A673 (cell line): ENCODE measurements around the gene SND1. TPM values are rescaled to one million over a fixed set of nuclear protein-coding genes. Genes with fewer than 3 reads are reported as not detected.

Source experiments
- BruUV-seq: library from RNA; stranded (reverse); fragments of 400-500 nt; replicated peaks from 2 replicates; lab custom pipeline; 2021; lab: Mats Ljungman, UMichigan
- CTCF ChIA-PET: fragments of 300-600 bp; sonication (Branson Sonifier 250); formaldehyde crosslinking; loops from one replicate; lab custom pipeline; 2022; ENCODE audit warnings: antibody characterized with exemption; lab: Charles Lee
- POLR2A ChIA-PET: fragments of 300-600 bp; sonication (Branson Sonifier 250); formaldehyde crosslinking; loops from one replicate; lab custom pipeline; 2022; ENCODE audit warnings: antibody characterized with exemption; ENCODE audit not compliant: low non-redundant PET; lab: Charles Lee
- DNase-seq: peaks from one replicate; pipeline ENCODE4 v3.0.0-alpha.2; 2015; ENCODE audit warnings: low spot score
- H3K27ac ChIP-seq: fragments of 200-600 bp; sonication (generic); 2 replicates; pipeline ENCODE4 v1.5.1; 2016; ENCODE audit warnings: mixed run types, low read depth, mild to moderate bottlenecking, mixed read lengths, antibody characterized with exemption, low read length; ENCODE audit not compliant: poor library complexity, severe bottlenecking
- H3K27me3 ChIP-seq: fragments of 200-600 bp; sonication (generic); replicated peaks from 2 replicates; pipeline ENCODE4 v1.6.1; 2017; ENCODE audit warnings: mixed run types, low read depth, mild to moderate bottlenecking, mixed read lengths, antibody characterized with exemption, low read length; ENCODE audit not compliant: insufficient read depth, poor library complexity
- H3K36me3 ChIP-seq: fragments of 200-600 bp; sonication (generic); 2 replicates; pipeline ENCODE4 v1.6.1; 2016; ENCODE audit warnings: mixed run types, mild to moderate bottlenecking, mixed read lengths, antibody characterized with exemption, low read length; ENCODE audit not compliant: insufficient read depth, poor library complexity, severe bottlenecking
- H3K4me1 ChIP-seq: fragments of 200-600 bp; sonication (generic); 2 replicates; pipeline ENCODE4 v1.6.1; 2017; ENCODE audit warnings: mixed run types, mild to moderate bottlenecking, mixed read lengths, antibody characterized with exemption, low read length; ENCODE audit not compliant: insufficient read depth, poor library complexity, severe bottlenecking
- H3K4me3 ChIP-seq: fragments of 200-600 bp; sonication (generic); 2 replicates; pipeline ENCODE4 v1.5.1; 2016; ENCODE audit warnings: low read depth, mixed run types, mild to moderate bottlenecking, mixed read lengths, low read length; ENCODE audit not compliant: poor library complexity, severe bottlenecking
- H3K9me3 ChIP-seq: fragments of 200-600 bp; sonication (generic); 2 replicates; pipeline ENCODE4 v1.6.1; 2016; ENCODE audit warnings: mixed run types, low read depth, mild to moderate bottlenecking, mixed read lengths, antibody characterized with exemption, low read length; ENCODE audit not compliant: poor library complexity, severe bottlenecking
- CTCF ChIP-seq: fragments of 300-800, 200-600 bp; sonication (generic); conservative IDR thresholded peaks from 2 replicates; pipeline ENCODE4 v1.5.1; 2017; ENCODE audit warnings: low read depth, mild to moderate bottlenecking, antibody characterized with exemption, low read length, moderate library complexity, mixed read lengths
- EZH2 ChIP-seq: fragments of 200-600 bp; sonication (generic); IDR thresholded peaks from 2 replicates; pipeline ENCODE4 v1.6.1; 2017; ENCODE audit warnings: borderline replicate concordance, low read depth, mild to moderate bottlenecking, mixed read lengths, antibody characterized with exemption, low read length; ENCODE audit not compliant: poor library complexity, severe bottlenecking
- intact Hi-C: fragments of 100-400 bp; cut with micrococcal nuclease; formaldehyde crosslinking; loops from one replicate; pipeline ENCODE4 v1.10.0; 2022; ENCODE audit not compliant: unreplicated experiment
- total RNA-seq: library from RNA; stranded (reverse); gene quantifications from 2 replicates; pipeline ENCODE4 v1.2.3, GENCODE V29; 2021

The SND1 gene
- total RNA-seq, 1 experiment from 2014 or later, result 177 TPM

DNA sequence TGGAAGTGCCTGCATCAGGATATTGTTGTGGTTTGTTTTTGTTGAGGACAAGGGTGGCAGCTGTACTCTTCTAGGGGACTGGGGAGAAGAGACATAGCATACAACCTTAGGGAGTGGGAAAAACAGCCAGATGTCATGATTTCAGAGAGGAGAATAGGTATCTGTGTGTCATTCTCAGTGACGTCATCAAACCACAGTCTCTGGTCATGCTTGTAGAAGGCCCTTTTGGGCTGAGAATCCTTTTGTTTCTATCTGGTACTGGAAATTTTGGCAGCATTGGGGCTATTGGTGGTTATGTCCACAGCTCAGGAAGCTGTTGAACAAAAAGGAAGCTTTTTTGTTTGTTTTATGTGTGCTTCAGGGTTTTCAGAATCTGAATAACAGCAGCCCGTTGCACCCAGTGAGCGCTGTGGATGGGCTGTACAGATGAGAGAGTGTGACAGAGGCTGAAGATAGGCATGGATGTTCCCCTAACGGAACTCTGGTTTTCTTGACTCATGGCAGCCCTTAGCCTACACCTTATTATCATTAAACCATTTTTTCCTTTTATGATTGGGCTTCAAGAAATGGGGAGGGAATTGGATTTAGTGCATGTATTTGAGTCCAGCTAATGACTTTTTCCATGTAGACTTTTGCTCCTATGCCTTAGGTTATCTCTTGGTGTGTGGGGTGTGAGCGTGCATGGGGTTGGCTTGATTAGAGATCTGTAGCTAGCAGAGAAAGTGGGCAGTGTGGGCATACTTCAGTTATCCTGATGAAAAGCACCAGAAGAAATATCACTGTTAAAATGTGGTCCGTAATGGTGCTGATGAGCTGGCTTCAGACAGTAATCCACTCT lies 65.7 kb downstream of the SND1 start:
- Histone ChIP-seq H3K36me3 (peaks cover 26% of the 10 kb centered on the region), H3K4me1 (no peaks in the 10 kb centered on the region), H3K27ac (no peak overlapping the region), H3K27me3 (no peaks in the 10 kb centered on the region), H3K4me3 (no peak overlapping the region), H3K9me3 (no peaks in the 10 kb centered on the region)
- TF ChIP-seq EZH2 (no peak), CTCF (no peak)
- intact Hi-C loops, result no loop called here
- ChIA-PET POLR2A (interaction anchor here (0.6 kb wide), 1 partner anchor 802 kb away, joined by 3 read pairs; no protein-coding TSS in a partner anchor), CTCF (interaction anchor here (0.7 kb wide), 1 partner anchor 9 kb away, joined by 3 read pairs; no protein-coding TSS in a partner anchor)
- no peak for DNase-seq
- no TSS peak for BruUV-seq

GRCh38 chr7:127718340-127718679 lies 66.3 kb downstream of the SND1 start:
- TF ChIP-seq CTCF (no peak), EZH2 (no peak)
- CTCF ChIA-PET, result interaction anchor here (0.7 kb wide), 1 partner anchor 10 kb away, joined by 3 read pairs; no protein-coding TSS in a partner anchor
- Histone ChIP-seq H3K27ac (no peak overlapping the region), H3K4me1 (no peaks in the 10 kb centered on the region), H3K9me3 (no peaks in the 10 kb centered on the region), H3K36me3 (peaks cover 26% of the 10 kb centered on the region), H3K27me3 (no peaks in the 10 kb centered on the region), H3K4me3 (no peak overlapping the region)
- no peak for DNase-seq
- BruUV-seq, result no TSS peak
- intact Hi-C loops, result no loop called here
- POLR2A ChIA-PET, result interaction anchor here (0.6 kb wide), 1 partner anchor 802 kb away, joined by 3 read pairs; no protein-coding TSS in a partner anchor

DNA sequence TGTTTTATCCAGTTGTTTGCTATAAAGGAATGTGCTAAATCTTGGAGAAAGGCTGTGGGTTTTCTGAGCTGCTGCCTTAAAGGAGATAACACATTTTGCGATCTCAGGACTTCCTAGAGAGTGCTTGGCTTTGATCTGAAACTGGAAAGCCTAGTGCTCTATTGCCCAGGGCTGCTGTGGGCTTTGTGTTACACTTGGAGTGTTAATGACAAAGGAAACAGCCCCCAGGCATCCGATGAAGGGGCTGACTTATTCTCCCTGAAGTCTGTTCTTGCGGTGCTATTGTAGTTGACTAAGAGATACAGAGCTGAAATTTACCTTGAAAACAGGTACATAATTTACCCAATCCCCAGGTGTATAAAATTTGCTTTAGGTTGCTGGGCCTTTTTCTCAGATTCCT lies 74.5 kb downstream of the SND1 start:
- Histone ChIP-seq H3K9me3 (no peaks in the 10 kb centered on the region), H3K27me3 (no peaks in the 10 kb centered on the region), H3K4me3 (no peak overlapping the region), H3K27ac (no peak overlapping the region), H3K4me1 (no peaks in the 10 kb centered on the region), H3K36me3 (peaks cover 19% of the 10 kb centered on the region)
- TF ChIP-seq CTCF (no peak), EZH2 (no peak)
- ChIA-PET POLR2A (no interaction called here), CTCF (no interaction called here)
- DNase-seq, result no peak
- intact Hi-C loops, result no loop called here
- no TSS peak for BruUV-seq
